Keratinocyte (primary cell): ENCODE measurements around the gene TEKT5. TPM values are rescaled to one million over a fixed set of nuclear protein-coding genes. Genes with fewer than 3 reads are reported as not detected.

Source experiments
- DNase-seq: peaks from one replicate; pipeline ENCODE4 v3.0.0-alpha.2; 2011; ENCODE audit warnings: low read depth, missing footprints, low spot score
- FAIRE-seq: peaks from 2 replicates; lab custom pipeline; 2011; peaks lifted over from hg19 to GRCh38; lab: Jason Lieb, UNC
- H2AFZ ChIP-seq: 2 replicates; pipeline ENCODE4 v1.6.0; 2012; ENCODE audit warnings: low read length, control low read depth, inconsistent platforms; ENCODE audit not compliant: control insufficient read depth
- H3K27ac ChIP-seq: 2 replicates; pipeline ENCODE4 v1.5.1; 2011; ENCODE audit warnings: low read length; ENCODE audit not compliant: control insufficient read depth, insufficient read depth
- H3K27me3 ChIP-seq: 3 replicates; pipeline ENCODE4 v1.6.0; 2011; ENCODE audit warnings: low read length; ENCODE audit not compliant: control insufficient read depth, insufficient read depth; ENCODE audit errors: extremely low read depth
- H3K36me3 ChIP-seq, 2 experiments: 2 replicates in 1 of 2; 3 replicates in 1 of 2; pipeline ENCODE4 v1.5.1; 2011; ENCODE audit warnings: low read length in 2 of 2, mild to moderate bottlenecking in 1 of 2; ENCODE audit not compliant: control insufficient read depth in 2 of 2, insufficient read depth in 2 of 2; ENCODE audit errors: extremely low read depth in 1 of 2
- H3K4me1 ChIP-seq: 3 replicates; pipeline ENCODE4 v1.5.1; 2011; ENCODE audit warnings: low read length; ENCODE audit not compliant: control insufficient read depth, insufficient read depth; ENCODE audit errors: extremely low read depth
- H3K4me2 ChIP-seq: 3 replicates; pipeline ENCODE4 v1.6.0; 2011; ENCODE audit warnings: low read depth, low read length; ENCODE audit not compliant: control insufficient read depth, insufficient read depth; ENCODE audit errors: extremely low read depth
- H3K4me3 ChIP-seq, 3 experiments: fragments of 200-600 bp in 1 of 3; sonication (generic) in 1 of 3; 2 replicates in 2 of 3; 3 replicates in 1 of 3; pipeline ENCODE4 v1.5.1; 2011 to 2016; ENCODE audit warnings: low read length in 3 of 3, mild to moderate bottlenecking in 3 of 3, control low read depth in 2 of 3, inconsistent platforms in 1 of 3, low read depth in 1 of 3, mixed read lengths in 1 of 3, mixed run types in 1 of 3, moderate library complexity in 1 of 3; ENCODE audit not compliant: control insufficient read depth in 2 of 3, insufficient read depth in 2 of 3; ENCODE audit errors: extremely low read depth in 1 of 3
- H3K79me2 ChIP-seq: 2 replicates; pipeline ENCODE4 v1.6.0; 2012; ENCODE audit warnings: low read length; ENCODE audit not compliant: control insufficient read depth, insufficient read depth
- H3K9ac ChIP-seq: 3 replicates; pipeline ENCODE4 v1.6.0; 2011; ENCODE audit warnings: low read length; ENCODE audit not compliant: control insufficient read depth, insufficient read depth; ENCODE audit errors: extremely low read depth
- H3K9me1 ChIP-seq: 3 replicates; pipeline ENCODE4 v1.6.0; 2011; ENCODE audit warnings: low read length; ENCODE audit not compliant: control insufficient read depth, insufficient read depth; ENCODE audit errors: extremely low read depth
- H3K9me3 ChIP-seq: 2 replicates; pipeline ENCODE4 v1.5.1; 2012; ENCODE audit warnings: low read depth, low read length; ENCODE audit not compliant: control insufficient read depth
- H4K20me1 ChIP-seq: 3 replicates; pipeline ENCODE4 v1.6.0; 2011; ENCODE audit warnings: low read length; ENCODE audit not compliant: control insufficient read depth, insufficient read depth; ENCODE audit errors: extremely low read depth
- CTCF ChIP-seq, 3 experiments: IDR thresholded peaks in 1 of 3; conservative IDR thresholded peaks in 1 of 3; optimal IDR thresholded peaks in 1 of 3; 2 replicates in 2 of 3; 3 replicates in 1 of 3; pipeline versions ENCODE3 to v1.5.1; 2011; ENCODE audit warnings: low read length in 3 of 3, mild to moderate bottlenecking in 3 of 3, moderate library complexity in 2 of 3, control low read depth in 1 of 3, inconsistent platforms in 1 of 3; ENCODE audit not compliant: insufficient read depth in 2 of 3; ENCODE audit errors: extremely low read depth in 1 of 3
- EZH2 ChIP-seq: IDR thresholded peaks from one replicate; pipeline ENCODE4 v1.6.1; 2012; ENCODE audit warnings: inconsistent platforms, mild to moderate bottlenecking, low read length, moderate library complexity
- dilution Hi-C: fragments of 300-500 bp; cut with MboI; formaldehyde crosslinking; loops from one replicate; pipeline ENCODE4 v1.7.0; 2020; ENCODE audit warnings: low sequenced_read_pairs; ENCODE audit not compliant: extremely low pct_ligation_motif_present
- polyA plus RNA-seq, 5 experiments: library from polyadenylated mRNA; depleted of rRNA in 3 of 5; stranded (reverse) in 3 of 5; stranded (forward) in 1 of 5; unstranded in 1 of 5; fragments of >200 nt; gene quantifications; 1 replicate in 1 of 5; 2 replicates in 3 of 5; 3 replicates in 1 of 5; pipeline versions ENCODE4 v1.2.1 to v1.2.3, GENCODE V29; 2011 to 2012; ENCODE audit warnings: missing spikeins in 2 of 5, low read depth in 1 of 5, low replicate concordance in 1 of 5

The TEKT5 gene
- polyA plus RNA-seq, 1 donor (not counting 4 experiments of a cell fraction or from before 2014, with no cell fraction given) = not detected

GRCh38 chr16:10656618-10657017 is 38.1 kb downstream of the TEKT5 start:
- Histone ChIP-seq H3K27ac (no peak overlapping the region), H3K9ac (no peak overlapping the region), H3K27me3 (no peaks in the 10 kb centered on the region), H3K36me3 (no peaks in the 10 kb centered on the region), H3K4me2 (no peak overlapping the region), H3K9me3 (no peaks in the 10 kb centered on the region), H3K4me1 (peaks cover 13% of the 10 kb centered on the region), H4K20me1 (no peaks in the 10 kb centered on the region), H3K79me2 (no peaks in the 10 kb centered on the region), H3K9me1 (no peaks in the 10 kb centered on the region), H2AFZ (no peak overlapping the region), H3K4me3 (no peak overlapping the region)
- dilution Hi-C loops = no loop called here
- TF ChIP-seq EZH2 (no peak), CTCF (optimal IDR thresholded peaks at IDR 0.05 in 1 of 3, IDR thresholded peaks at IDR 0.05 in 1 of 3, conservative IDR thresholded peaks at IDR 0.05 in 1 of 3; ENCODE audit: extremely low read depth in 1 of 3, insufficient read depth in 2 of 3, low read length in 3 of 3) (no peak)
- FAIRE-seq (no peak), DNase-seq (no peak)

GRCh38 chr16:10655415-10655977 is 39.2 kb downstream of the TEKT5 start:
- TF ChIP-seq EZH2 = no peak
- TF ChIP-seq CTCF (optimal IDR thresholded peaks at IDR 0.05 in 1 of 3, IDR thresholded peaks at IDR 0.05 in 1 of 3, conservative IDR thresholded peaks at IDR 0.05 in 1 of 3; ENCODE audit: extremely low read depth in 1 of 3, insufficient read depth in 2 of 3, low read length in 3 of 3) = no peak
- Histone ChIP-seq H2AFZ (no peak overlapping the region), H3K9me1 (no peaks in the 10 kb centered on the region), H3K4me3 (no peak overlapping the region), H3K27me3 (no peaks in the 10 kb centered on the region), H3K4me2 (no peak overlapping the region), H3K9ac (no peak overlapping the region), H3K9me3 (no peaks in the 10 kb centered on the region), H3K36me3 (no peaks in the 10 kb centered on the region), H3K4me1 (peaks cover 13% of the 10 kb centered on the region), H4K20me1 (no peaks in the 10 kb centered on the region), H3K27ac (no peak overlapping the region), H3K79me2 (no peaks in the 10 kb centered on the region)
- DNase-seq (no peak), FAIRE-seq (no peak)
- dilution Hi-C loops = no loop called here
